GM10266 (cell line): ENCODE results near the gene LAMA5.

Source experiments
- DNase-seq: peaks from one replicate; pipeline ENCODE4 v3.0.0; 2012; ENCODE audit errors: extremely low spot score
- TF ChIP-seq, protein P1 (sequence below): IDR thresholded peaks from 2 replicates; pipeline ENCODE4 v1.5.1; 2012; ENCODE audit warnings: mild to moderate bottlenecking, low read depth; ENCODE audit not compliant: control insufficient read depth, insufficient read depth; ENCODE audit errors: missing control alignments

LAMA5 gene

GRCh38 chr20:62289898-62290297, 77.2 kb downstream of the LAMA5 start:
- TF ChIP-seq, protein P1, sequence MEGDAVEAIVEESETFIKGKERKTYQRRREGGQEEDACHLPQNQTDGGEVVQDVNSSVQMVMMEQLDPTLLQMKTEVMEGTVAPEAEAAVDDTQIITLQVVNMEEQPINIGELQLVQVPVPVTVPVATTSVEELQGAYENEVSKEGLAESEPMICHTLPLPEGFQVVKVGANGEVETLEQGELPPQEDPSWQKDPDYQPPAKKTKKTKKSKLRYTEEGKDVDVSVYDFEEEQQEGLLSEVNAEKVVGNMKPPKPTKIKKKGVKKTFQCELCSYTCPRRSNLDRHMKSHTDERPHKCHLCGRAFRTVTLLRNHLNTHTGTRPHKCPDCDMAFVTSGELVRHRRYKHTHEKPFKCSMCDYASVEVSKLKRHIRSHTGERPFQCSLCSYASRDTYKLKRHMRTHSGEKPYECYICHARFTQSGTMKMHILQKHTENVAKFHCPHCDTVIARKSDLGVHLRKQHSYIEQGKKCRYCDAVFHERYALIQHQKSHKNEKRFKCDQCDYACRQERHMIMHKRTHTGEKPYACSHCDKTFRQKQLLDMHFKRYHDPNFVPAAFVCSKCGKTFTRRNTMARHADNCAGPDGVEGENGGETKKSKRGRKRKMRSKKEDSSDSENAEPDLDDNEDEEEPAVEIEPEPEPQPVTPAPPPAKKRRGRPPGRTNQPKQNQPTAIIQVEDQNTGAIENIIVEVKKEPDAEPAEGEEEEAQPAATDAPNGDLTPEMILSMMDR: no peak
- no peak for DNase-seq

GRCh38 chr20:62289131-62289530, 78.0 kb downstream of the LAMA5 start:
- DNase-seq: no peak
- TF ChIP-seq, protein P1: no peak

DNA sequence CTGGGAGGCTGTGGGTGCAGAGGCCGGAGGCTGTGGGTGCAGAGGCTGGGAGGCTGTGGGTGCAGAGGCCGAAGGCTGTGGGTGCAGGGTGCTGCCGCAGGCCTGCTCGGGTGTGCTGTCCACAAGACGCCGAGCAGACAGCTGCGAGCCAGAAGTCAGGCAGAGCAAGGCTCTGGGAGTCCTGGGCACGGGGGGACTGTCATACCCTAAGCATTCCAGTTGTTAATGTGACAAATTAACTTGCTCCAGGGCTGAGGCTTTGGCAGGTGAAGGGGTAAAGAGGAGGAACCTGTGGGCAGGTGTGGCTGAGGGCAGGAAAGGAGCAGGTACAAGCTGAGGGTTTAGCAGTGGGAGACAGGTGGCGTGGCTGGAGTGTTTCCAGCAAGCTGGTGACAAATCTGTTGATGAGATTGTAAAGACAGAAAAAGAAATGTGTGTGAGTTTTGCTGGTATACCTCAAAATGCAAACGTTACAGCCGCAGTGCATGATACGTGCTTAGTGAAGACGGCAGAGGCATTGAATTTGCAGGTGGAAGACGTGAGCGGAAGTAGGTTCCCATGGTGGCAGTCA, 78.5 kb downstream of the LAMA5 start:
- no peak for DNase-seq
- TF ChIP-seq, protein P1: no peak

- TF ChIP-seq, protein P1: no peak
- no peak for DNase-seq
Measured at GRCh38 chr20:62287759-62288534, 79.2 kb downstream of the LAMA5 start.

DNA sequence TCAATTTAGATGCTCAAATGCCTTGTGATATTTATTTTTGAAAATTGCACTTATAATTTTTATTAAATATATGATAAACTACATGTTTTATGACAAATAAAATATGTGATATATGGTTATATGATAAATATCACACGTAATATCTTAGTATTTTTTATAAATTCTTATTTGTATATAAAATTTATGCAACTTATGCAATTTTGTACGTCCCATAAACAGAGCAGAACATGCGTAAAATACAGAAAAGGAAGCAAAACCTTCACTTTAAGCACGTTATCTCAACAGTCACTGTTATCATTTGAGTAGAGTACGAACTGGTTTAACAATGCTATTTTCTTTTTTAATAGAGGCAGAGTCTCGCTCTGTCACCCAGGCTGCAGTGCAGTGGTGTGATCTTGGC, 80.0 kb downstream of the LAMA5 start:
- no peak for DNase-seq
- TF ChIP-seq, protein P1: no peak

DNA sequence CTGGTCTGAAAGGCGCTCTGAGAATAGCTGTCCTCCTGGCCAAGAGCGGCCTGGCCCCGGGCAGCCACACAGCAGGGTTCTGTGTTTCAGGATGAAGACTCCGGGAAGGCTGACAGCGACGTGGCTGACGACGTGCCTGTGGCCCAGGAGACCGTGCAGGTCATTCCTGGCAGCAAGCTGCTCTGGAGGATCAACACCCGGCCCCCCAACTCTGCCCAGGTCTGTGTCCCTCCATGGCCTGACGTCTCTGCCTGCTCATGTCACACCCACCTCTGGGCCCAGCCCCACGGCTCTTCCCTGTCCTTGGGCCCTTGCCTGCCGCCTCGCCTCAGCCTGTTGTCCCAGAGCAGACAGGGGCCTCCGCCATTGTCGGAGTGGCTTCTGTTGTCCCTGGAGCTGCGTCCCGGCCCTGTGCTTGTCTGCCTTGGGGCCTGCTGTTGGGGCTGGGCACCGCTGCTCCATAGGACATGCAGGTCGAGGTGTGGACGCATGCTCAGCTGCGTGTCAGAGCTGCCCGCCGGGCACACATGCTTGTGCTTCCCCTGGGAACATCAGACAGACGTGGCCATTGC, 80.5 kb downstream of the LAMA5 start:
- no peak for DNase-seq
- TF ChIP-seq, protein P1: no peak

DNA sequence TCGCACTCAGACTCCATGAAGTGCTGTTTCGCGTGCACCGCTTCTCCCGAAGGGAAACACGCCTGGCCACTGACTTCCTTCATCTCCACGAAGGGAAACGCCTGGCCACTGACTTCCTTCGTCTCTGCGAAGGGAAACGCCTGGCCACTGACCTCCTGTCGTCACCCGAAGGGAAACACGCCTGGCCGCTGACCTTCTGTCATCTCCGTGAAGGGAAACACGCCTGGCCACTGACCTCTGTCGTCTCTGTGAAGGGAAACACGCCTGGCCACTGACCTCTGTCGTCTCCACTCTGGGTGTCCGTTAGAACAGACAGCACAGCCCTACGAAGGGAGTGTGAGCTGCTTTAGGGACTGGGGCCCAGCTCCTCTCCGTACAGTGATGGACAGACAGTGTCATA, 81.4 kb downstream of the LAMA5 start:
- TF ChIP-seq, protein P1: no peak
- DNase-seq: no peak
